ENCODE data around the gene SERINC5. TPM values are rescaled to one million over a fixed set of nuclear protein-coding genes. Genes with fewer than 3 reads are reported as not detected.

SERINC5 gene
- total RNA-seq, 2 donors from 2014 or later, result 134 to 183 TPM

GRCh38 chr5:80240368-80240986 lies 15.4 kb downstream of the SERINC5 start:
- DNase-seq, result no peak
- peaks cover 50% of the 10 kb centered on the region for H3K9me3 ChIP-seq (ENCODE audit: control insufficient read depth, low read length)
- H3K4me1 Mint-ChIP-seq, result peaks cover 9% of the 10 kb centered on the region
- H3K9ac ChIP-seq (ENCODE audit: extremely low read depth, low read length, poor library complexity, severe bottlenecking), result no peak overlapping the region
- H3K4me1 ChIP-seq (ENCODE audit: control insufficient read depth, insufficient read depth, low read length), result no peaks in the 10 kb centered on the region
- H3K4me3 Mint-ChIP-seq, result no peak overlapping the region
- peaks cover 61% of the 10 kb centered on the region for H3K36me3 Mint-ChIP-seq (ENCODE audit: low read depth)
- peaks cover 36% of the 10 kb centered on the region for H3K9me3 Mint-ChIP-seq
- H3K27ac Mint-ChIP-seq, result no peak overlapping the region
- H3K36me3 ChIP-seq (ENCODE audit: control insufficient read depth, insufficient read depth, low read length), result peaks cover 72% of the 10 kb centered on the region
- H3K27ac ChIP-seq (ENCODE audit: low read depth, low read length), result no peak overlapping the region
- no peaks in the 10 kb centered on the region for H3K27me3 ChIP-seq (ENCODE audit: control insufficient read depth, insufficient read depth, low read length, poor library complexity, severe bottlenecking)
- no peak overlapping the region for H3K4me3 ChIP-seq (ENCODE audit: low read length)
- no peaks in the 10 kb centered on the region for H3K27me3 Mint-ChIP-seq (ENCODE audit: insufficient read depth)
- TF ChIP-seq CTCF (conservative IDR thresholded peaks at IDR 0.05), result no peak
- 97 to 100% methylated on average over 3 to 8 of the region's 8 CpGs for WGBS, 2 experiments (ENCODE audit: insufficient coverage in 1 of 2, insufficient read length in 1 of 2)

GRCh38 chr5:80239680-80240367 lies 16.0 kb downstream of the SERINC5 start:
- no peak for DNase-seq
- Mint-ChIP-seq H3K27ac (no peak overlapping the region), H3K4me1 (peaks cover 9% of the 10 kb centered on the region), H3K4me3 (no peak overlapping the region), H3K27me3 (ENCODE audit: insufficient read depth) (no peaks in the 10 kb centered on the region), H3K36me3 (ENCODE audit: low read depth) (peaks cover 59% of the 10 kb centered on the region), H3K9me3 (peaks cover 32% of the 10 kb centered on the region)
- Histone ChIP-seq H3K27me3 (ENCODE audit: control insufficient read depth, insufficient read depth, low read length, poor library complexity, severe bottlenecking) (no peaks in the 10 kb centered on the region), H3K4me1 (ENCODE audit: control insufficient read depth, insufficient read depth, low read length) (no peaks in the 10 kb centered on the region), H3K36me3 (ENCODE audit: control insufficient read depth, insufficient read depth, low read length) (peaks cover 72% of the 10 kb centered on the region), H3K27ac (ENCODE audit: low read depth, low read length) (no peak overlapping the region), H3K4me3 (ENCODE audit: low read length) (no peak overlapping the region), H3K9ac (ENCODE audit: extremely low read depth, low read length, poor library complexity, severe bottlenecking) (no peak overlapping the region), H3K9me3 (ENCODE audit: control insufficient read depth, low read length) (peaks cover 43% of the 10 kb centered on the region)
- WGBS, 2 experiments (ENCODE audit: insufficient coverage in 1 of 2, insufficient read length in 1 of 2), result 90 to 93% methylated on average over 2 to 4 of the region's 4 CpGs
- TF ChIP-seq CTCF (conservative IDR thresholded peaks at IDR 0.05), result no peak

- peaks cover 29% of the 10 kb centered on the region for H3K9me3 Mint-ChIP-seq
- no peak overlapping the region for H3K27ac ChIP-seq (ENCODE audit: low read depth, low read length)
These were observed 16.8 kb downstream of the SERINC5 start for GRCh38 chr5:80238778-80239679.

More at GRCh38 chr5:80238778-80239679, 16.8 kb downstream of the SERINC5 start:
- Mint-ChIP-seq H3K27ac (peak overlapping the region; percentile 13), H3K27me3 (ENCODE audit: insufficient read depth) (no peaks in the 10 kb centered on the region), H3K4me3 (no peak overlapping the region), H3K4me1 (peaks cover 17% of the 10 kb centered on the region), H3K36me3 (ENCODE audit: low read depth) (peaks cover 55% of the 10 kb centered on the region)
- H3K27me3 ChIP-seq (ENCODE audit: control insufficient read depth, insufficient read depth, low read length, poor library complexity, severe bottlenecking), result no peaks in the 10 kb centered on the region
- TF ChIP-seq CTCF (conservative IDR thresholded peaks at IDR 0.05), result no peak
- H3K36me3 ChIP-seq (ENCODE audit: control insufficient read depth, insufficient read depth, low read length), result peaks cover 71% of the 10 kb centered on the region
- DNase-seq, result no peak
- no peak overlapping the region for H3K9ac ChIP-seq (ENCODE audit: extremely low read depth, low read length, poor library complexity, severe bottlenecking)
- H3K4me1 ChIP-seq (ENCODE audit: control insufficient read depth, insufficient read depth, low read length), result no peaks in the 10 kb centered on the region
- WGBS, 2 experiments (ENCODE audit: insufficient coverage in 1 of 2, insufficient read length in 1 of 2), result 94 to 100% methylated on average over 1 to 8 of the region's 8 CpGs
- H3K4me3 ChIP-seq (ENCODE audit: low read length), result no peak overlapping the region
- peaks cover 37% of the 10 kb centered on the region for H3K9me3 ChIP-seq (ENCODE audit: control insufficient read depth, low read length)

All from endodermal cell (in vitro differentiated cells).